Gastrocnemius medialis (tissue), 4 donors: ENCODE results near the gene PLPP3. TPM values are rescaled to one million over a fixed set of nuclear protein-coding genes. Genes with fewer than 3 reads are reported as not detected.
A peak's percentile ranks its signal among the peaks of the same experiment; 100 is the strongest.

Experiments
- ATAC-seq, 2 donors: fragments of 150-250 bp; one replicate each; pipeline ENCODE4 v1.9.1; 2016
- DNase-seq, 2 donors: peaks; one replicate each; pipeline ENCODE4 v3.0.0-alpha.2; 2019
- H3K27ac ChIP-seq, 4 donors: fragments of 200-600 bp; sonication (generic); 1 replicate in 1 of 4; 2 replicates in 3 of 4; pipeline ENCODE4 v1.5.1; 2016 to 2018; ENCODE audit warnings: mild to moderate bottlenecking in 2 of 4, moderate library complexity in 1 of 4
- H3K27me3 ChIP-seq, 3 donors: fragments of 200-600 bp; sonication (generic) in 2 of 3; 1 replicate in 1 of 3; 2 replicates in 2 of 3; pipeline versions ENCODE4 v1.5.1 to v1.6.0; 2016 to 2019; ENCODE audit warnings: mild to moderate bottlenecking in 1 of 3, moderate library complexity in 1 of 3
- H3K36me3 ChIP-seq, 2 donors: fragments of 200-600 bp; sonication (generic) in 1 of 2; one replicate each; pipeline ENCODE4 v1.5.1; 2017 to 2018
- H3K4me1 ChIP-seq, 2 donors: fragments of 200-600 bp; sonication (generic) in 1 of 2; one replicate each; pipeline ENCODE4 v1.5.1; 2016 to 2017; ENCODE audit warnings: mild to moderate bottlenecking in 2 of 2
- H3K4me3 ChIP-seq, 4 donors: fragments of 200-600 bp; sonication (generic) in 3 of 4; 1 replicate in 1 of 4; 2 replicates in 3 of 4; pipeline ENCODE4 v1.5.1; 2016 to 2019; ENCODE audit warnings: mild to moderate bottlenecking in 2 of 4
- H3K9me3 ChIP-seq, 3 donors: fragments of 200-600 bp; sonication (generic) in 2 of 3; 1 replicate in 1 of 3; 2 replicates in 2 of 3; pipeline ENCODE4 v1.5.1; 2016 to 2019
- CTCF ChIP-seq, 5 experiments: fragments of 450-650 bp in 3 of 5; fragments of 200-600 bp in 2 of 5; sonication (generic) in 2 of 5; IDR thresholded peaks in 4 of 5; conservative IDR thresholded peaks in 1 of 5; 1 replicate in 4 of 5; 2 replicates in 1 of 5; pipeline ENCODE4 v1.5.1; 2016 to 2019; ENCODE audit warnings: antibody characterized with exemption in 5 of 5, mild to moderate bottlenecking in 3 of 5, moderate library complexity in 3 of 5
- POLR2A ChIP-seq, 2 donors: fragments of 450-650 bp; IDR thresholded peaks; one replicate each; pipeline ENCODE4 v1.6.1; 2017; ENCODE audit warnings: antibody characterized with exemption in 2 of 2, mild to moderate bottlenecking in 2 of 2, moderate library complexity in 2 of 2
- in situ Hi-C, 4 donors: fragments of 200-750 bp; cut with MboI; loops; one replicate each; pipeline versions ENCODE4 v1.15.0 to v1.8.0; 2017; ENCODE audit warnings: low sequenced_read_pairs in 4 of 4
- intact Hi-C: fragments of 100-400 bp; cut with DNase I; formaldehyde crosslinking; loops from one replicate; pipeline ENCODE4 v1.15.1; 2023; ENCODE audit warnings: low total_unique reads
- total RNA-seq, 4 donors: library from RNA; depleted of rRNA; stranded (reverse); fragments of >200 nt; gene quantifications; one replicate each; pipeline versions ENCODE4 v1.1.0 to v1.2.3, GENCODE V29; 2016

PLPP3 gene
- total RNA-seq, 4 donors from 2014 or later: 53.2 to 71.5 (median 55.5) TPM

GRCh38 chr1:56491441-56491840 lies 87.9 kb downstream of the PLPP3 start:
- ATAC-seq (peak; percentile 73 to 79), DNase-seq (no peak)
- H3K4me3 ChIP-seq: no peak overlapping the region
- no peak overlapping the region for H3K27ac ChIP-seq
- TF ChIP-seq POLR2A (IDR thresholded peaks at IDR 0.05) (no peak), CTCF (IDR thresholded peaks at IDR 0.05 in 4 of 5, conservative IDR thresholded peaks at IDR 0.05 in 1 of 5) (no peak)
- intact Hi-C loops (no loop called here), in situ Hi-C loops (no loop called here)
- no peaks in the 10 kb centered on the region for H3K27me3 ChIP-seq
- peaks cover 0 to 8% of the 10 kb centered on the region in 2 donors for H3K4me1 ChIP-seq
- H3K36me3 ChIP-seq: peaks cover 0 to 29% of the 10 kb centered on the region in 2 donors
- no peaks in the 10 kb centered on the region for H3K9me3 ChIP-seq

- Histone ChIP-seq H3K9me3 (no peaks in the 10 kb centered on the region), H3K27me3 (no peaks in the 10 kb centered on the region), H3K27ac (peak overlapping the region in 1 of 4 donors; percentile 30), H3K36me3 (peaks cover 0 to 21% of the 10 kb centered on the region in 2 donors), H3K4me3 (no peak overlapping the region), H3K4me1 (peaks cover 0 to 8% of the 10 kb centered on the region in 2 donors)
- intact Hi-C loops: no loop called here
- no peak for DNase-seq
- TF ChIP-seq POLR2A (IDR thresholded peaks at IDR 0.05) (no peak), CTCF (IDR thresholded peaks at IDR 0.05 in 4 of 5, conservative IDR thresholded peaks at IDR 0.05 in 1 of 5) (no peak)
- no peak for ATAC-seq
- in situ Hi-C loops: no loop called here
Measured at GRCh38 chr1:56490619-56491018, 88.7 kb downstream of the PLPP3 start.

GRCh38 chr1:56489695-56490094 lies 89.7 kb downstream of the PLPP3 start:
- intact Hi-C loops (no loop called here), in situ Hi-C loops (no loop called here)
- no peaks in the 10 kb centered on the region for H3K9me3 ChIP-seq
- H3K4me1 ChIP-seq: peaks cover 0 to 8% of the 10 kb centered on the region in 2 donors
- DNase-seq (no peak), ATAC-seq (no peak)
- peaks cover 0 to 12% of the 10 kb centered on the region in 2 donors for H3K36me3 ChIP-seq
- no peaks in the 10 kb centered on the region for H3K27me3 ChIP-seq
- TF ChIP-seq CTCF (IDR thresholded peaks at IDR 0.05 in 4 of 5, conservative IDR thresholded peaks at IDR 0.05 in 1 of 5) (no peak), POLR2A (IDR thresholded peaks at IDR 0.05) (no peak)
- H3K4me3 ChIP-seq: no peak overlapping the region
- H3K27ac ChIP-seq: no peak overlapping the region

- in situ Hi-C loops: no loop called here
- no peaks in the 10 kb centered on the region for H3K27me3 ChIP-seq
- intact Hi-C loops: no loop called here
Measured at GRCh38 chr1:56484695-56485094, 94.7 kb downstream of the PLPP3 start.

More at GRCh38 chr1:56484695-56485094, 94.7 kb downstream of the PLPP3 start:
- DNase-seq (no peak), ATAC-seq (no peak)
- no peak overlapping the region for H3K4me3 ChIP-seq
- H3K9me3 ChIP-seq: no peaks in the 10 kb centered on the region
- no peaks in the 10 kb centered on the region for H3K36me3 ChIP-seq
- no peak overlapping the region for H3K27ac ChIP-seq
- no peak for TF ChIP-seq POLR2A (IDR thresholded peaks at IDR 0.05)
- no peak for TF ChIP-seq CTCF (IDR thresholded peaks at IDR 0.05 in 4 of 5, conservative IDR thresholded peaks at IDR 0.05 in 1 of 5)
- H3K4me1 ChIP-seq: no peaks in the 10 kb centered on the region
